Activated CD8-positive, alpha-beta memory T cell treated with anti-CD3 and anti-CD28 coated beads for 24 hours (primary cell): ENCODE results near the gene IL6ST.
"Not testable (repeated sequence)": the region's sequence is repeated elsewhere in the genome, so short reads cannot be mapped to it uniquely, and the experiment has no call there.

ENCODE experiments used
- DNase-seq: peaks from one replicate; pipeline ENCODE4 v3.0.0-alpha.2; 2020

IL6ST gene

DNA sequence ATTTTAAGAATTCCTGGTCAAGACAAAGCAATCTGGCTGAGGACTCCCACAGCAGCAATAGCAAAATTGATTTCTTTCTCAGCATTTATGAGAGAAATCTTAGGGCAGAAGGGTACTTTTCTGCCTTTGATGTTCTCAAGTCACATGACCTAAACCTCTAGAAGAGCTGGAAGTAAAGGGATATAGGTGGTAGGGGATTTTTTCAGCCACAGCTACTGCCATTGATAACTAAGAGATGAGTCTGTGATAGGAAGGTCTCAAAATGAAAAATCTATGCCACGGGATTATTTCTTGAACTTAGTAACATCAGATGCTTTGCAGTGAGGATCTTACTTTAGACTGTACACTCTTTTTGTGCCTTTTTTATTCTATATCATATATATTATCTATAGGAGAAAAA, 35.6 kb downstream of the IL6ST start:
- DNase-seq: no peak

- not testable (repeated sequence) for DNase-seq
Observed at GRCh38 chr5:55941154-55941553, 53.6 kb downstream of the IL6ST start.

DNA sequence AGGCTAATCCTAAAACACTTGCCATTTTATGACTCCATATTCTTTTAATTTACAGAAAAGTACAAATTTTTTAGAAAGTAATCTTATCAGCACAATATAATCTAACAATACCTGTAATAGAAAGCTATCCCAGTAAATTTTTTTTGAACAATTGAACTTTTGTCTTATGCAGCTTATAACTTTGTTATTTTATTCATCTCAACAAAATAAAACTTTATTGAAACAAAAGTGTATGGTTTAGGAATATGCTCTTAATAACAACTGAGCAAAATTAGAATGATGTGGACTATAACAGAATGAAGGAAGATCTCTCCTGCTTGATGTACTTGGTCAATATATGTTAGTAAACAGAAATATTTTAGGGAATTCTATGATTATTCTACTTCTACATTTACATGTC, 57.2 kb downstream of the IL6ST start:
- DNase-seq: not testable (repeated sequence)

DNA sequence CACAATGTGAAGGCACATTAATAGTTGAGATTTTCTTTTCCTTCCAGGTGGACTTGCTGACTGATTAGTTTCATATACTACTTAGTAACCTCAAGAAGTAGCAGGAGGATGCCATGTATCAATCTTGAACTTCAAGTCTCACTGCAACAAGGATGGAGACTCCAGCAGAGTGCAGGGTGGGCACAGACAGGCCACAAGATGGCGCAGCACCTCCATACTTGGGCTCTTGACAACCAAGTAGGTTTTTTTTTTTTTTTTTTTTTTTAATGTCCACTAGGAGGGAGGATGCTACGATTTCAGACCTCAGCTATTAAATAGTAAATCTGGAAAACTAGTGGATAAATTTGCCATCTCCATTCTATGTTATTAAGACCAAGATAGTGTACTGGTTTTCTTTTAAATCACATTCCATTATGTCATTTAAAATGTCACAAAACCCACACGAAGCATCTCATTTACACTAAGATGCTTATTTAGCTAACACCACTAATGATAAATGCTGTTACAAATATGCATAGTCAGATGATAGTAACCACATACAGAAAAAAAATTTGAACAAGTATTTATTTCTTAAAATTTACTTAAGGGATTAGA, 58.6 kb downstream of the IL6ST start:
- DNase-seq: peak; percentile 85

GRCh38 chr5:55935371-55935770, 59.4 kb downstream of the IL6ST start:
- no peak for DNase-seq

- no peak for DNase-seq
Observed at GRCh38 chr5:55934720-55935119, 60.0 kb downstream of the IL6ST start.

- no peak for DNase-seq
Observed at GRCh38 chr5:55934115-55934613, 60.6 kb downstream of the IL6ST start.

DNA sequence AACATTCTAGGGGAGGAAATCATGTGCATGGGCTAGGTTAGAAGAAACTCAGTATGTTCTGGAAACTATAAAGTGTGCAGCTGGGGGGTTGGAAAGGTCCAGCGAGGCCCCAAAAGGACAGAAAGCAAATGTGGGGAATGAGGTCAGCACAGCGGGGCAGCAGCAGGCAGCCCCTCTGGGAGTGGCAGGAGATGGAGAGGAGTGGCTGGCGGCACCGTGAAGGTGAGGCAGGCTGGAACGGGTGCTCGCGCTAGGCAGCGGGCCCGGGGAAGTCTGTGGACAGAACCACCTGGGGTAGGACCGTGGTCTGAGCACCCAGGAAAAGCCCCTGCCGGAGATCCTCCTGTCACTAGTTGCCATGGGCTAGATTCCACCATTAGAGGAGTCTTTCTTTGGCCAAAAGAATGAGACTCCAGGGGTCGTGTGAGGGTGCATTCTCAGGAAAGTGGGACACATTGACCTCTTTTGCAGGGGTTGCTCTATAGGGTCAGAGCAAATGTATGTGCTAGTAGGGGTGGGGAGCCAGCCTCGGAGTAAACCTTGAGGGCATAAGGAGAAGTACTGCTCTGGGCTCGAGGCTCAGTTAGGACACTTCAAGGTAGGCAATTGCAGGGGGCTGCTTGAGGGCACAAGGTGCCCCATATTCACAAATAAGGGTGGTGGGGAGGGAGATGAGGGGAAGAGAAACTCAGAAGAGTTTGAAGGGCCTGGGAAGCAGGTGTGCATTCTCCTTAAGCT, 61.2 kb downstream of the IL6ST start:
- no peak for DNase-seq

DNA sequence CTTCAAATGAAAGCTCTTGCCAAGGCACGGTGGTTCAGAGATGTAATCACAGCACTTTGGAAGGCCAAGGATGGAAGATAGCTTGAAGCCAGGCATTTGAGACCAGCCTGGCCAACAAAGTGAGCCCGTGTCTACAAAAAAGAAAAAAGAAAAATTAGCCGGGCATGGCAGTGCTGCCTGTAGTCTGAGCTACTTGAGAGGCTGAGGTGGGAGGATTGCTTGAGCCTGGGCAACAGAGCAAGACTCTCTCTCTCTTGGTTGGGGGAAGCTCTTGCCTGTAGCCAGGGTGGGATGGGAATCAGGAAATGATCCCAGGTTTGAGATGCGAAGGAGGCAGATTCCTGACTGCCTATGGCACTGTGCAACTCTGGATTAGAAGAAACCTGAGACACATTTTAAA, 62.1 kb downstream of the IL6ST start:
- DNase-seq: no peak

- DNase-seq: no peak
Observed at GRCh38 chr5:55929020-55929799, 65.6 kb downstream of the IL6ST start.

DNA sequence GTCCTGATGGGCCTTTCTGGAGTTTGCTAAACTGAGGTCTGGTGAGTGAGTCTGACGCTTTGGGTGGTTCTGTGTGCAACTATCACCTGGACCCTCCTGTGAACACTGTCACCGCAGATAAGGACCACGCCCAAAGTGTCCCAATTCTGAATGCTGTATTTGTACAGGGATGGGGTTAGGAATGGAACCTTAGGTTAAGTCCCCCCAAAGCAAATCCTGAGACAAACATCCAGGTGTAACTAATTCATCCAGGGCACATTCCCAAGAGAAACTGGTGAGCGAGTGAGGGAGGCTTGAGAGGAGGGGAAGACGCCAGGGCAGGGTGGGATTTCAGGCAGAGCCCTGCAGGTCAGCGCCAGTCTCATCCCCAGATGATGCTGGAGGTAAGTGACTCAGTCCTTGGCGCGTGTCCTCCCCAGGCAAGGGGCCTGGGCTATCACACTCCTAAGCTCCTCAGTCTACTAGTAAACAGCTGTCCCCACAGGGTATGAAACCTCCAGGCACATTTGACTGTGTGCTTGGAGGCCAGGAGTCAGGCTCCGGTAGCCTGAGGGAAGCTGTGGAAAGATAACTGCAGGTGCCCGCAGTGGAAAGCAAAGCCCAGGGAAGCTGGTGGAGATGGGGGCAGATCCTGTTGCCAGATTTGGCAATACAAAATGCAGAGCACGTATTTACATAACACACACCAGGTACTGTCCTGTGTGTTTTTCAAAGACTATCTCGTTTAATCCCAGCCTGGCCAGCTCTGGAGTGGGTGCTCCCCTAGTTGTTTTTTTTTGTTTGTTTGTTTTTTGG, 66.7 kb downstream of the IL6ST start:
- no peak for DNase-seq

- no peak for DNase-seq
Observed at GRCh38 chr5:55926476-55926875, 68.3 kb downstream of the IL6ST start.

GRCh38 chr5:55925712-55926111, 69.1 kb downstream of the IL6ST start:
- no peak for DNase-seq

GRCh38 chr5:55925181-55925580, 69.6 kb downstream of the IL6ST start:
- no peak for DNase-seq

DNA sequence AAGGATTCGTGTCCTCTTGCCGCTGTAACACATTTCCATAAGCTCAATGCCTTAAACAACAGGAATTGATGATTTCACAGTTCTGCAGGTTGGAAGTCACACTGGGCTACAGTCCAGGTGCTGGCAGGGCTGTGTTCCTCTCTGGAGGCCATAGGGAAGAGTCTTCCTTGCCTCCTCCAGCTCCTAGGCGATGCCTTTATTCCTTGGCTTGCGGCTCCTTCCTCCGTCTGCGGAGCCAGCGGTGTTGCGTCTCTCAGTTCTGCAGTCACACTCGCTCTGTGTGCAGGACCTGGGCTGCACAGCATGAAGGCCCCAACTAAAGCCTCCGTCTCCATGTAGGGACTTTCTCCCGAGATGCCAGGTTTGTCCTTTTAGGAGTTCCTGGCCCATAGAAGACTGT, 70.0 kb downstream of the IL6ST start:
- no peak for DNase-seq

DNA sequence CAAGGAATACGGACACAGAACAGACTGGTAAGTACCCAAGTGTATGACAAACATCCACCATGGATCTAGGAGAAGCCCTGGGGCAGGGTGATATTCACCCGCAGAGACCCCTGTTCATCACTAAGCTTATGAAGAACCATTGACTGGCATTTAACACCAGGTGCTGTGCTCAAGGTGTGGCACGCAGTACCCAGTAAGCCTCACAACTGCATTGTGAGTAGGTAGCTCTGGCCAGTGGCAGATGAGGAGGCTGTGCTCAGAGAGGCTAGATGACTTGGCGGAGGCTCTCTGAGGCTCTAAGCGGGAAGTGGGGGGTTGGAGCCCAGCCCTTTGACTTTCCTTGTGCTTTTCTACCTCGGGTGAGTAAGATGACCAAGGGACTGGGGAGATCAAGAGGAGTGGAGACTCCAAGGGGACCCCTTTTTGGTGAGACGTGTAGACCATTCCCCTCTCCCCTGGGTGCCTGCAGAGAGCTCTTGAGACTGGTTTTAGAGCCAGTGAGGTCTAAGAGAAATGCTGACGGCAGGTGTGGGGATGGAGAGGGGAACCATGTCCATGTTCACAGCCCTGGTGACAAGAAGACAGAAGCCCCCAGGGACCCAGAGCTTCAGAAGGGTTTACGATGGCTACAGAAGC, 70.8 kb downstream of the IL6ST start:
- no peak for DNase-seq

- no peak for DNase-seq
Observed at GRCh38 chr5:55923177-55923771, 71.5 kb downstream of the IL6ST start.

- no peak for DNase-seq
Observed at GRCh38 chr5:55921617-55922016, 73.1 kb downstream of the IL6ST start.

DNA sequence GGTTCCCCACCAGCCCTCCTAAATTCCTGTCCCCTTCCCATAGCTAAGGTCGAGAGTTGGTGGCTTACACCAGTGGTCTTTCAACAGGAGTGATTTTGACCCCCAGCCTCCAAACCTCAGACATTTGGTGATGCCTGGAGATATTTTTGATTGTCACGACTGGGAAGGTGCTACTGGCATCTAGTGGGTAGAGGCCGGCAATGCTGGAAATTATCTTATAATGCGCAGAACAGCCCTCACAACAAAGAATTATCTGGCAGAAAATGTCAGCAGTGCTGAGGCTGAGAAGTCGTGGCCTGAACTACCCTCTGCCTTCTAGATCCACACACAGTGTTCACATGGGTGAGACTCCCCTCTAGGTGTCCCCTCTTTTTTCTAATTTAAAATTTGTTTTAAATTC, 74.0 kb downstream of the IL6ST start:
- DNase-seq: no peak

GRCh38 chr5:55919625-55920024, 75.1 kb downstream of the IL6ST start:
- DNase-seq: no peak

DNA sequence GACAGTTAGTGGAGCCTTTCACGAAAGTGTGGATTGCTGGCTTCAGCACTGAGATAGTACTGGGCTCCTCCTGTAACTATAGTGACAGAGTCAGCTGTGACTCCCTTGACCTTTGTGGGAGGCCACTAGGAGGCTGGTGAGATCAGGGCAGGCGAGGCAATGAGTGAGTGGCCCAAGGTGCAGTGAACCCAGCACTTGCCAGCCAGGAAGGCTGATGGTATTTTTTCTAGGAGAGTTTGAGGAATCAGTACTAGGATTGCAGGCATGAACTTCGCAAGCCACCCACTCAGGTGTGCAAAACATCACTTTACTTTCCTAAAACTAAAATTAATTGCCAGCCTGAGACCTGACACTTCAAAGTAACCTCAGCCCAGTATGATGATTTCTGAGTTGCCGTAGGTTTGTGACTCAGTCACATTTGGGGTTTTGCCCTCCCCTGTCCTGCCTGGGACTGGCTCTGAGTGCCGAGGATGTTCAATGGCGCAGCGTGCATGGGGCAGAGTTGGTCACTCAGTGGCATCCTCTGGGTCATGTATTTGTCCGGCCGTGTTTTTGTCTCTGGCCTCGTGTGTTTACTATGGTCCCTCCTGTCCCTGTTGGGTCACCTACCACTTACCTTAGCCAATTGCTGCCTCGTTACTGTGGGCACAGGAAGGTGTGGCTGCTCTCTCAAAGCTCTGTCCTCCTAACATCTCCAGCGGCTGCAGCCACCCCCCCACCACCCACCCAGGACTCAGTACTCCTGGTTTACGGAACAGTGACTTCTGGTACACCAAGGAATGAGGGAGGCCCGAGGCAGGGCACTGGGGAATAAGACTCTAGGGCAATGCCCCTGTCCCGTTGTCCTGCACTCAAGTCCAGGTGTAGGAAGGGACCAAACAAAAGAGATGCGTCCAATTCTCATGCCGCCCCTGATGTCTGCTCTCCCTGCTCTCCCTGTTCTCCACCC, 76.4 kb downstream of the IL6ST start:
- DNase-seq: no peak
